ENCODE data around the gene ZNF592.

The ZNF592 gene

DNA sequence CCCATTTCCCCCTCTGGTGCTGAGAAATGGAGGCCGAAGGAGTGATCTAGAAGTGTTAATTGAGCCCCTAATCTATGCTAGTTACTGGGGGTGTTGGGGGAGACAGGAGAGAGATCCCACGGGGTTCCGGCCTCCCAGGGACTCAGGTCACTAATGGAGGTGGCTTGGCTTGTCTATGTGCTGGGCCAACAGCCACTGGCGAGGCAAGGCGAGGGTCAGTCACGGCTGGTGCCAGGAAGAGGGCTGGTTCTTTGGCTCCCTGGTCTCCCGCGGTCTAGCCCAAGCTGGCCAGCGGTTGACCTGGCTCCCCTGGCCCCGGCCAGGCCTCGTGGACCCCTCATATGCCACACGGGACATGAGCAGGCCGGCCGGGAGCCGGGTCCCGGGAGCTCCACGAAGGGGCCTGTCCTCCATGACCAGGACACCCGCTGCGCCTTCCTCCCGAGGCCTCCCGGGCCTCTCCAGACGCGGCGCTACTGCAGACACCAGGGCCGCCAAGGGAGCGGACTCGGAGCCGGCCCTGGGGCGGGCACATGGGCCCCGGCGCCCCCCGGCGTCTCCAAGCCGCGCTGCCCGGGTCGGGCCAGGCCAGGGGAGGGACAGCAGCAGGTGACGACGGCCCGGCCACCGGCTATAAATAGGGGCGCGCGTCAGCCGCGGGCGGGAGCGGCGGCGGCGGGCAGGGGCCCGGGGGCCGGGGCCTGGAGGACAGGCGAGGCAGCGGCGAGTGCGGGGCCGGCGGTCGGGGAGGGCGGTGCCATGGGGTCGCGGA lies 68.5 kb downstream of the ZNF592 start, which contains the start of gene ALPK3:
TSS of gene ALPK3 (plus strand) at position 663 of the 772 bp plus-strand sequence. CDS start at position 760, 97 bp downstream.
- no peak for TF ChIP-seq ZNF274 (IDR thresholded peaks at IDR 0.05; ENCODE audit: low read depth, low read length)
- no peak within 1 kb of the TSS for H3K4me3 ChIP-seq (ENCODE audit: low read length)

DNA sequence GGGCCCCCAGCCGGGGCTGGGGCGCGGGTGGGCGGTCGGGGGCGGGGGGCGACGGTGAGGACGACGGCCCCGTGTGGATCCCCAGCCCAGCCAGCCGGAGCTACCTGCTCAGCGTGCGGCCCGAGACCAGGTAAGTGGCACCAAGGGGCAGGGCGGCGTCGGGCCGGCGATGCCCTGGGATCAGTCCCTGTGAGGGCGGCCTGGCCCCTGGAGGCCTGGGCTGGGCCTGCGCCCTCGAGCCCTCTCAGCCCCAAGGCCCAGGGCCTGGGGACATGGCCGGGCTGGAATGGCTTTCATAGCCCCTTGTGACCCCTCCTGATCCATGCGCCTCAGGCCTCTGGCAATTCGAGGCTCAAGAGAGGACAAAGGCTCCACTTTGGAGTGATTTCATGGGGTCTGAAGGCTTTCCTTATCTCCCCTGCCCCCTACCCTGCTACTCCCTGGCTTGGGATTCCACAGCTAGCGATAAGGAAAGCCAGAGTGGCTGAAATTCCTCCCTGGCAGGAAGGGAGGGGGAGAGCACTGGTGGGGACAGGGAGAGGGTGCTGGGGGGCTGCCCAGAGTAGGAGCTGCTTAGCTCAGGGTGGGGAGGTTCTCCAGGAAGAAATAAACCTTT lies 69.2 kb downstream of the ZNF592 start:
- TF ChIP-seq ZNF274 (IDR thresholded peaks at IDR 0.05; ENCODE audit: low read depth, low read length) = no peak
- H3K4me3 ChIP-seq (ENCODE audit: low read length) = no peak overlapping the region

DNA sequence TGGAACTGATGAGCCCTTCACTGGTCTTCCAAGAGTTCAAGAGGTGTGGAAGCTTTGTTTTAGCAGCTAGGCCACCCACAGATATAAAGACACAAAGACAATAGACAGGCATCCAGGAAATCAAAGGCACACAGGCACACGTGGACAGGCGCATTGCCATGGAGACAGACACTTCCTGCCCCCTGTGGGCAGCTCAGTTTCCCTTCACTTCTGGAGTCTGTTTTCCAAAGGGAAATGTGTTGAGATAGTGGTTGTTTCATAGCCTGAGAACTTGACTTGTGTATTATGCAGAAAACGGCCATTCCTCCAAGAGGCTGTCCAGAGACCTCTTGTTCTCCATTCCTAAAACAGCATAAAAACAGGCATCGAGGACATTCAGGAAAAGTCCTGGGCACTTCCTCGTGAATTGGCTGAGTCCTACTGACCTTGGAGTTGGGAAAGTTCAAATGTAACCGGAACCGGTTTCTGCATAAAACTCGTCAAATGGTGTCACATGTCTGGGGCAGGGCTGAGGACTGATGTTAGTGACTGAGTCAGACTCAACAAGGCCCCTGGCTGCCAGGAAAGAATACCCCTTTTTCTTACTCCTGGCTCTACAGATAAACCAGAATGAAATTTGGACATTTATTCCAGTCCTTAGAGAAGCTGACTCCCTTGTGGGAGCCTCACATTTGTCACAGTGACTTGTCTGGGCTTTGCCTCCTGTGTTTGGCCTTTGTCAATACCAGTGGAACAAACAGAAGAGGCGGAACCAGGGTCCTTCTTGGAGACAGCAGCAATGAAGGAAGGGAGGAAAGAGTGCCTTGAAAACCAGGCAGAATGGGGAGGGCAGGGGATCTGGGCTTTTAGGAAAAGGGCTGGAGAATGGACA lies 70.1 kb downstream of the ZNF592 start:
- no peak overlapping the region for H3K4me3 ChIP-seq (ENCODE audit: low read length)
- no peak for TF ChIP-seq ZNF274 (IDR thresholded peaks at IDR 0.05; ENCODE audit: low read depth, low read length)

DNA sequence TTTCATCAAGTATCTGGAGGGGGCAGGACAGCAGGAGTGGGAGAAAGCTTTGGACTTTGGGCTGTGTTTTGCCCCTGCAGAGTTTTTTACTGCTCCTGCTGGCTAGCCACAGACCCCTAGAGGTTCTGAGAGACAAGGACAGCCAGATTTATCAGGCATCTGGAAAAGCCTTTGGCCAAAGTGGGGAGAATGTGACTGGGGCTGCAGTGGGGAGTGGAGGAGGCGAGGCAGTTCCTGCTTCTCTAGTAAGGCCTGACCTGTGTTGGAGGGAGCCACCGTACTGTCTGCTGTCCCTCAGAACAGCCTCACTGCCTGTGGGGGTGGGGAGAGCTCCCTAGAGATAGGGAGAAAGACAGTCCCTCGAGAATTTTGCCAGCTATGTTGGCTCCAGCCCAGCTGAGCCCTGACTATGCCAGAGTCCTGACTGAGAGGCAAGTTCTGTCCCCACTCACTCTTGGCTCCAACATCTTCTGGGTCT lies 70.9 kb downstream of the ZNF592 start:
- no peak overlapping the region for H3K4me3 ChIP-seq (ENCODE audit: low read length)
- TF ChIP-seq ZNF274 (IDR thresholded peaks at IDR 0.05; ENCODE audit: low read depth, low read length) = no peak

DNA sequence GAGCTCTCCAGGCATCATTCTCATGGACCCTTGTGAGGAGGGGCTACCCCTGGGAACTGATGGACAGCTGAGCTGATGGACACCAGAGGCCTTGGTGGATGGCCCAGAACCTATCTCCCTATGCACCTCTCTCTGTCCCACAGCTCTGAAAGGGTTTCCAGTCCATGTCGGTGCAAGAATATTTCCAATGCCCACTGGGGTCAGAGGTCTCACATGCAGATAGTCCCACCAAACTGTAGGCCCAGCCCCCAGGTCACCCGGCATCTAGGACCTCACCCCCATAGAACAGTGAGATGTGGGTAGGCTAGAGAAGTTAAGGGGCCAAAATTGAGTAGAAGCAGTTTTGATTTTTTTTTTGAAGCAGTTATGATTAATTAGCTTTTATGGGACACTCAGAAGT lies 71.4 kb downstream of the ZNF592 start:
- TF ChIP-seq ZNF274 (IDR thresholded peaks at IDR 0.05; ENCODE audit: low read depth, low read length) = no peak
- no peak overlapping the region for H3K4me3 ChIP-seq (ENCODE audit: low read length)

DNA sequence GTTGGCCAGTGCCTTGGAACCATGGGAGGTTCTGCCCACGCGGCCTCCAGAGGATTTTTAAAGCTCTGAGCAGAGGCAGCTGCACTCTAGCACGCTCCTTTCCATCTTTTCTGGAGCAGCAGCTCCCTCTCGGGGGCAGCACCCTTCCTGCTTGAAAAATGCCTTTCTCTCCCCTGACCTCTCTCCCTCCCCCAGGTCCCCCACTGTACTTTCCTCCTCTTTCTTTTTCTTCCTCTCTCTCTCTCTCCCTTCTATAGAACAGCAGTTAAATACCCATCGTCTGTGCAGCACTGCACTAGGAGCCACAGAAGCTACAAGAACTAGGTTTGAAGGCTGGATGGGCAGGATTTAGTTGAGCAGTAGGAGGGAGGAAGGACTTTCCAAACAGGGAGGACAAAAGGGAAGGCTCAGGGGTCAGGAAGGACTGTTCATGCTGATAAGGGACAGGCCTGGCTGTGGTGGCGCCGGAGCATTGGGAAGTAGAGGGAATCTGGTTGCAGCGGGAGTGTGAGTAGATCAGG lies 73.2 kb downstream of the ZNF592 start:
- no peak overlapping the region for H3K4me3 ChIP-seq (ENCODE audit: low read length)
- TF ChIP-seq ZNF274 (IDR thresholded peaks at IDR 0.05; ENCODE audit: low read depth, low read length) = no peak

DNA sequence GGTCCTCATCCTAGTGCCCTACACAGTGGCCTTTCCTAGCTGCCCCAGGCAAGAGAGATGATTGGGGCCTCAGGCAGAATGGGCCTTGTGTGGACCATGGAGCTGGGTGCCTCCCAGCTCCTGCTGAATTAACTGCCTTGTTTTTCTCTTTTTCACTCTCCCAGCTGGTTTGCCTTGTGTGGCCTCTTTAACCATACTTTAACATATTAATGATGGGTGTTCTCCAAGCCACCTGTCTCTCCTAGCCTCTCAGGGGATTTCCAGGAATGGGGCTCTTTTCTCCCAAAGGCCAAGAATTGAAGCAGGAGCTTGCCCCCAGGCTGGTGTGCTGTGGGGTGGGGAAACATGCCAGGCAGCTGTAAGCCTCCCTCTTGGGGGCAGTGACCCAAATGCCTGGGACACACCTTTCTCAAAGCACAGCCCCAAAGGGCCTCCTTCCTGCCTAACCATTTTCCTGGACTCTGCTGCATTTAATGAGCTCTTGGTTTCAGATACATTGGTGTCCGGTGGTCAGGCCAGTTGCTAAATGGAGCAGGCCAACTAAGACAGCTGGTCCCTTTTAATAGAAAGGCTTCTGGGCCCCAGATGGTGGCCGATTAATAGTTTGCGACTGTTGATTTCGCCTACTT lies 74.4 kb downstream of the ZNF592 start:
- no peak for TF ChIP-seq ZNF274 (IDR thresholded peaks at IDR 0.05; ENCODE audit: low read depth, low read length)
- H3K4me3 ChIP-seq (ENCODE audit: low read length) = no peak overlapping the region

DNA sequence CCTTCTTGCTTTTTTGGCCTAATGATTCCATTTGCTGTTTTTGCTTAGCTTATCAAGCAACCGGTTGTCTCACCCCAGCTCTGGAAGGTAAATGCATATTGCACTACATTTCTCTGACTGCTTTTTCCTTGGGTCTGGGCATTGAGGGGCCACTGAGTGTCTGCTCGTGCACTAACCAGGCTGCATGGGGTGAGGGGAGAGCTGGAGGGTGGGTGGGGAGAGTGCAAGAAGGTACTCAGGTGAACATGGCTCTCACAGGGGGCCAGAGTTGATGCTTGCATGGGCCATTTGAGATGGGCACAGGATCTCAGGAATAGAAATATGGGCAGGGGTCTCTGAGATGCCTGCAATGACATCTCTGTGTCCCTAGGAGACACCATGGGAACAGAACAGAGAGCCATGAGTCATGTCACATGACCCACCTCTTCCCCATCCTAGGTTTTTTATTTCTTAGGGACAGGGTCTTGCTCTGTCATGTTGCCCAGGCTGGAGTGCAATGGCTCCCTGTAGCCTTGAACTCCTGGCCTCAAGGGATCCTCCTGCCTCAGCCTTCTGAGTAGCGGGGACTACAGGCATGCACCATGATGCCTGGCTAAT lies 75.0 kb downstream of the ZNF592 start:
- no peak overlapping the region for H3K4me3 ChIP-seq (ENCODE audit: low read length)
- TF ChIP-seq ZNF274 (IDR thresholded peaks at IDR 0.05; ENCODE audit: low read depth, low read length) = no peak

DNA sequence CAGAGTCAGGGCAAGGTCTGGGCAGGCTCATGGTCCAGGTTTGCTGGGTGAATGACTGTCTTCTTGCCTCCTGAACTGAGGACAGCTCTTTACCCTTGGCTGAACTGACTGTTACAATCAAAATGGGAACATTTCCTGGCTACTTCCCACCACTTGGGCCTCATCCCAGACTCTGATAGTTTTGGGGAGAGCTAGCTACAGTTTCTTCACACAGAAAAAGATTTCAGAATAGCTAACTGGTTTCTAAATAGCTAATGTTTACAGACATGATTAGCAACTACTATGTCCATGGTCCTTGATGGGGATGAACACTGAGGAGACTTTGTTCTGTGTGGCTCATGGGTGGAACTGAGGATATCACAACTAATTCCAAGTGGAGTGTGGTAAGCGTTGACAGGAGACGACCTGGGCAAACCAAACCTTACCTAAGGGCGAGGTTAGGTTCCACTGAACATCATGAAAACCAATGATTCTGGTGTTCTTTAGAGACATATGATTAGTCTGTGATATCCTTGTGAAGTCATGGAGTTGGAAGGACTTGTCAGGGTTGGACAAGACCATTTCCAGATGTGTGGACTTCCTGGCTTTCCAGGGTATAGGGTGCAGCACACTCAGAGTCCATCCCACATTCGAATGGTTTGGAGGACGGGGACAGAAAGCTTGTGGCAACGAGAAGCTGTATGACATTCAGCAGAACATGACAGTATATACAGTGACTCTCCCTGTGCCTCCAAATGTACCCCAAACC lies 76.0 kb downstream of the ZNF592 start:
- no peak overlapping the region for H3K4me3 ChIP-seq (ENCODE audit: low read length)
- TF ChIP-seq ZNF274 (IDR thresholded peaks at IDR 0.05; ENCODE audit: low read depth, low read length) = no peak

DNA sequence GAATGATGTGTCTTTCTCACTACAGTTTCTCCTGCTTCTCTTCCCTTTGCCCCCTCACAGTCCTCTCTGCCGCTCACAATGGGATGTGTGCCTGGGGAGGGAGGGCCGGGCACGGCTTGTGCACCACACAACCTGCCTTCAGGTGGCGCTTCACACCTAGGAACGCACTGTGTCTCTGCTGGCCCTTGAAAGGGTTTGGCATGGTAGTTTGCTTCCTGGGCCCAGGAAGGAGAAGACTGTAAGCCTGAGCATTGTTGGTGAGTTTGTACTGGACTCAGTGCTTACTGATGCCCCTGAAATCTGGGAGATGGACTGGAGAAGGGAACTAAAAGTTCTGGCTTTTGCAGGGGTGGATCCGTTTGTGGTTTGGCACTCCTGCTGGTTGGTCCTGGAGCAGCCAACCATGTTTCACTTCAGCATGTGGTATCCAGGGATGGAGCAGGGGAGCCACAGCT lies 78.0 kb downstream of the ZNF592 start:
- no peak for TF ChIP-seq ZNF274 (IDR thresholded peaks at IDR 0.05; ENCODE audit: low read depth, low read length)
- H3K4me3 ChIP-seq (ENCODE audit: low read length) = no peak overlapping the region

DNA sequence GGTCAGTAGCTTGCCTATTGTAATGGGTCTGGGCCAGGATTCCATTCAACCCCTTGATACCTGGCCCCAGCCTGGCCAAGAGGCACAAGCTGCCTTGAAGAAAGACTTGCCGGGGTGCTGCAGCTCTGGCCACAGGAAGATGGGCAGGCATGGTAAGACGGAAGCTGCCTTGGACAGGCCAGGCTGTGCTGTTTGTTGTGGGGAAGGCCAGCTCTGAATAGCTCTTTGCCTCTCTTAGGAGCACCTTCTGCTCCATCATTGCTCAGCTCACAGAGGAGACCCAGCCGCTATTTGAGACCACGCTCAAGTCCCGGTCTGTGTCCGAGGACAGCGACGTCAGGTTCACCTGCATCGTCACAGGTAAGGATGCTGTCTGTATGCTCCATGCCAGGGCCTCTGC lies 78.9 kb downstream of the ZNF592 start:
- TF ChIP-seq ZNF274 (IDR thresholded peaks at IDR 0.05; ENCODE audit: low read depth, low read length) = no peak
- H3K4me3 ChIP-seq (ENCODE audit: low read length) = no peak overlapping the region

DNA sequence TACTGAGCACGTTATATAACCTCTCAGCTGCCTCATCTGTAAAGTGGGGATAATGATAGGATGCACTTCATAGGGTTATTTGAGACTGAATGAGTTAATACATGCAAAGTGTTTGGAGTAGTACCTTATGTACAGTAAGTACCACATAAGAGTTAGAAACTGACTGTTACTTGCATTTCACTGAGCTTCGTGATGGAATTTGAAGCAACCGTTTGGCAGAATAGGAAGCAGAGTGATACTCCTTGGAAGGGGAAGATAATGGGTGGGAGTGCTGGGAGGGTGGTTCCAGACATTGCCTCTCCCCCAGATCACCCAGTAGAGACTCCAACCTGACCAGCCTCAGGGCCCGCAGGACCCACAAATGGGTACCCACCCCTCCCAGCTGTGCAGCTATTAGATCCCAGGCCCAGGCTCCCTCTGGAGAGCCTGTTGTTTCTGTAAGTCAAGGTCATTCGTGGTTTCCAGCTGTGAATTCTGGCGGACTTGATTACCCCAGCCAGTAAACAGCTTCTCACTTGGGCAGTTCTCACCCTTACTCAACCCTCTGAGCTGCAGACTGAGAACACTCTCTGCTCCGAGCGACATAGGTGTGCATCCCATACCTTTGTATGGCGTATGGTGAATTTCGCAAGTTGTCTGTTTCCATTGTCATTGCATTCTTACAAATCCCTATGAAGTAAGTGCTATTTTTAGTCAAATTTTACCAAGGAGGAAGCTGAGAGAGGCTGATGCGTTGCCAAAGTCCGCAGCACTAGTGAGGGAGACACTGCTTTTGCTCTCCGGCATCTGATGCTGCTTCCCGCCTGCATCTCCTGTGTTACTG lies 79.9 kb downstream of the ZNF592 start:
- no peak for TF ChIP-seq ZNF274 (IDR thresholded peaks at IDR 0.05; ENCODE audit: low read depth, low read length)
- H3K4me3 ChIP-seq (ENCODE audit: low read length) = no peak overlapping the region

Data from GM08714 (cell line).